WTC11 (cell line): ENCODE measurements around the gene AGO3.

ENCODE experiments used
- ESRRA ChIP-seq: sonication (generic); formaldehyde crosslinking; IDR thresholded peaks from 2 replicates; pipeline ENCODE4 v1.8.1; 2022; ENCODE audit warnings: mild to moderate bottlenecking, missing genetic modification reagents, borderline replicate concordance
- FOXK1 ChIP-seq: sonication (generic); formaldehyde crosslinking; IDR thresholded peaks from 2 replicates; pipeline ENCODE4 v1.8.0; 2022; ENCODE audit warnings: mild to moderate bottlenecking, moderate library complexity, missing genetic modification reagents
- RELA ChIP-seq: sonication (generic); formaldehyde crosslinking; IDR thresholded peaks from 2 replicates; pipeline ENCODE4 v1.8.1; 2022; ENCODE audit warnings: missing genetic modification reagents, mild to moderate bottlenecking, borderline replicate concordance
- SMAD3 ChIP-seq: sonication (generic); formaldehyde crosslinking; IDR thresholded peaks from 2 replicates; pipeline ENCODE4 v1.8.0; 2022; ENCODE audit warnings: missing genetic modification reagents, mild to moderate bottlenecking, borderline replicate concordance
- ZNF121 ChIP-seq: sonication (generic); formaldehyde crosslinking; IDR thresholded peaks from 2 replicates; pipeline ENCODE4 v1.8.0; 2023; ENCODE audit warnings: missing genetic modification reagents
- ZNF317 ChIP-seq: sonication (generic); formaldehyde crosslinking; IDR thresholded peaks from 2 replicates; pipeline ENCODE4 v1.8.1; 2023; ENCODE audit warnings: low read depth, mild to moderate bottlenecking, moderate library complexity, missing genetic modification reagents, borderline replicate concordance
- TF ChIP-seq, protein P1 (sequence below): fragments of 200-600 bp; IDR thresholded peaks from 2 replicates; pipeline ENCODE4 v1.8.0; 2022; ENCODE audit warnings: antibody characterized with exemption

- TF ChIP-seq, protein P1, sequence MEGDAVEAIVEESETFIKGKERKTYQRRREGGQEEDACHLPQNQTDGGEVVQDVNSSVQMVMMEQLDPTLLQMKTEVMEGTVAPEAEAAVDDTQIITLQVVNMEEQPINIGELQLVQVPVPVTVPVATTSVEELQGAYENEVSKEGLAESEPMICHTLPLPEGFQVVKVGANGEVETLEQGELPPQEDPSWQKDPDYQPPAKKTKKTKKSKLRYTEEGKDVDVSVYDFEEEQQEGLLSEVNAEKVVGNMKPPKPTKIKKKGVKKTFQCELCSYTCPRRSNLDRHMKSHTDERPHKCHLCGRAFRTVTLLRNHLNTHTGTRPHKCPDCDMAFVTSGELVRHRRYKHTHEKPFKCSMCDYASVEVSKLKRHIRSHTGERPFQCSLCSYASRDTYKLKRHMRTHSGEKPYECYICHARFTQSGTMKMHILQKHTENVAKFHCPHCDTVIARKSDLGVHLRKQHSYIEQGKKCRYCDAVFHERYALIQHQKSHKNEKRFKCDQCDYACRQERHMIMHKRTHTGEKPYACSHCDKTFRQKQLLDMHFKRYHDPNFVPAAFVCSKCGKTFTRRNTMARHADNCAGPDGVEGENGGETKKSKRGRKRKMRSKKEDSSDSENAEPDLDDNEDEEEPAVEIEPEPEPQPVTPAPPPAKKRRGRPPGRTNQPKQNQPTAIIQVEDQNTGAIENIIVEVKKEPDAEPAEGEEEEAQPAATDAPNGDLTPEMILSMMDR = no peak
- no peak for TF ChIP-seq SMAD3 (CRISPR knock-in tag)
- TF ChIP-seq FOXK1 (CRISPR knock-in tag) = peak; percentile 59; the same call in 1 of the 2 replicates
- no peak for TF ChIP-seq ZNF121 (CRISPR knock-in tag)
- no peak for TF ChIP-seq ESRRA (CRISPR knock-in tag)
- TF ChIP-seq RELA (CRISPR knock-in tag) = no peak
- TF ChIP-seq ZNF317 (CRISPR knock-in tag) = no peak
These were observed 44.8 kb upstream of the AGO3 start for GRCh38 chr1:35885961-35886558.
